NCI-H345 treated with DMSO at 0.1 percent for 48 hours (cell line): ENCODE measurements around the gene BLCAP.
"Not testable (repeated sequence)": the region's sequence is repeated elsewhere in the genome, so short reads cannot be mapped to it uniquely, and the experiment has no call there.

Source experiments
- DNase-seq: peaks from one replicate; lab custom pipeline; 2025; ENCODE audit not compliant: unreplicated experiment; lab: John Stamatoyannopoulos, UW

The BLCAP gene

GRCh38 chr20:37558306-37558705, 30.6 kb upstream of the BLCAP start:
- no peak for DNase-seq

DNA sequence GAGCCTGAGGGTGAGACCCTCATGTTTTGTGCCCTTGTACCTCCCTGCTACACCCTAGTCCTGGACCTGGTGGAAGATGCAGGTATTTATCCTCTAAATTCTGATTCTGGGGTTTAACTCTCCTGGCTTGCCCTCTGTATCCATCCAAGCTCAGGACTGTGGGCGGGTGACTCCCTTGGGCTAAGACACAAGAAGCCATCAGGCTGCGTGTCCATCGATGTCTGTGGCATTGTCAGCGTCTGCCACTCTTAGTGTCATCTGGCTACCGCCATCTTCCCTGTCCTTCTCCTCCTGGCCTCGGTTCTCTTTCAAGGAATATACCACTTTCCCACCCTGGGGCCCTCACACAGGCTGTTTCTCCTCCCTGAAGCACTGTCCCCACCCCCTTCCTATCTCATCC, 28.9 kb upstream of the BLCAP start:
- no peak for DNase-seq

DNA sequence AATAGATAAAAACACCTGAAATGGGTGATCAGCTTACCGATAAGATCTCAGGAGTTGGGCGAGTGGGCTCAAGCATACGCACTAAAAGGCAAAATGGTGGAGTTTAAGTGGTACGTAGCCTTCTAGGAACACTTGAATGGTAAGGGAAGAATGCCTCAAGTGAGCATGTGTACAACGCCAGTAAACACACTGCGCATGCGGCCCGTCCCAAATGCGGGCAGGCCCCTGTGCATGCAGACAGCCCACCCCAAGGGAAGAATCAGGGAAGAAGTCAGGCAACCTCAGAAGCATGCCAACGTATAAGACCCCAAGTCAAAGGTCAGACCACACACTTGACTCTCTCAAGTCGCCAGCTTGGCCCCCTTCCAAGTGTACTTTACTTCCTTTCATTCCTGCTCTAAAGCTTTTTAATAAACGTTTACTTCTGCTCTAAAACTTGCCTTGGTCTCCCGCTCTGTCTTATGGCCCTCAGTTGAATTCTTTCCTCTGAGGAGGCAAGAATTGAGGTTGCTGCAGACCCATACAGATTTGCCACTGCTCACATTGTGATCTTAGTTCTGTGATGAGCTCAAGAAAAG, 27.1 kb upstream of the BLCAP start:
- DNase-seq = not testable (repeated sequence)

GRCh38 chr20:37552415-37552814, 24.7 kb upstream of the BLCAP start:
- no peak for DNase-seq

- DNase-seq = not testable (repeated sequence)
These were observed 24.0 kb upstream of the BLCAP start for GRCh38 chr20:37551660-37552059.

GRCh38 chr20:37550101-37550920, 22.6 kb upstream of the BLCAP start:
- not testable (repeated sequence) for DNase-seq

GRCh38 chr20:37547912-37548311, 20.2 kb upstream of the BLCAP start:
- no peak for DNase-seq

DNA sequence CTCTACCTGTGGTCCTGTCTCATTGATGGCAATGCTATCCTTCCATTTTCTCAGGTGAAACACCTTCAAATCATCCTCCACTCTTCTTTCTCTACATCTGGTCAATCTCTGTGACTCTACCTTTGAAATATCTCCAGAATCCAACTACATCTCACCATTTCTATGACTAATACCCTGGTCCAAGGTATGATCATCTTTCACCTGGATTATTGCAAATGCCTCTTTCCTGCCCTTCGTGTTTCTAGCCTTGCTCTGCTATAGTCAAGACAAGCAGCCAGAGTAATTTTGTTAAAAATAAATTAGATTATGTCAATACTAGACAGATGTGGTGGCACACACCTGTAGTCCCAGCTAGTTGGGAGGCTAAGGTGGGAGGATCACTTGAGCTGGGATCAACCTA, 17.8 kb upstream of the BLCAP start:
- no peak for DNase-seq

GRCh38 chr20:37544386-37544785, 16.7 kb upstream of the BLCAP start:
- DNase-seq = no peak

DNA sequence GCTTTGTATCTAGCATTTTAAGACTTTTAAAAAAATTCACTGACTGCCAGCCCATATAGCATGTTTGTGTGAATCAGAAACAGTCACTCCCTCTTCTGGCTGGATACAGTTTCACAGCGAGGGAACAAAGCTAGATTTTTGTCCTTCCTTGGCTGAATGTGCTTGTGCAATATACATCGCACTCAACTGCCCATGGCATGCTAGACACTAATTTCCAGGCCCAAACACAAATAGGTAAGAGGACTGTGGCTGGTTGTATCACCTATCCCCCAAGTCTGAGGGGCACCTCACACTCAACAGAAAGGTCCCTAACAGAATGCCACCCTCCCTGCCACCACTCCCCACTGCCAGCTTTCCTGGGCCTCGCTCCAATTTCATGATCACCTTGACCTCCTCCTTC, 16.2 kb upstream of the BLCAP start:
- no peak for DNase-seq

GRCh38 chr20:37542281-37542680, 14.6 kb upstream of the BLCAP start:
- DNase-seq = no peak

GRCh38 chr20:37541326-37541725, 13.7 kb upstream of the BLCAP start:
- no peak for DNase-seq

GRCh38 chr20:37540838-37541237, 13.2 kb upstream of the BLCAP start:
- DNase-seq = not testable (repeated sequence)

GRCh38 chr20:37540001-37540400, 12.3 kb upstream of the BLCAP start:
- no peak for DNase-seq

- DNase-seq = no peak
These were observed 11.7 kb upstream of the BLCAP start for GRCh38 chr20:37539424-37539823.

- DNase-seq = no peak
These were observed 10.3 kb upstream of the BLCAP start for GRCh38 chr20:37538003-37538402.

- no peak for DNase-seq
These were observed 9.8 kb upstream of the BLCAP start for GRCh38 chr20:37537505-37537904.

DNA sequence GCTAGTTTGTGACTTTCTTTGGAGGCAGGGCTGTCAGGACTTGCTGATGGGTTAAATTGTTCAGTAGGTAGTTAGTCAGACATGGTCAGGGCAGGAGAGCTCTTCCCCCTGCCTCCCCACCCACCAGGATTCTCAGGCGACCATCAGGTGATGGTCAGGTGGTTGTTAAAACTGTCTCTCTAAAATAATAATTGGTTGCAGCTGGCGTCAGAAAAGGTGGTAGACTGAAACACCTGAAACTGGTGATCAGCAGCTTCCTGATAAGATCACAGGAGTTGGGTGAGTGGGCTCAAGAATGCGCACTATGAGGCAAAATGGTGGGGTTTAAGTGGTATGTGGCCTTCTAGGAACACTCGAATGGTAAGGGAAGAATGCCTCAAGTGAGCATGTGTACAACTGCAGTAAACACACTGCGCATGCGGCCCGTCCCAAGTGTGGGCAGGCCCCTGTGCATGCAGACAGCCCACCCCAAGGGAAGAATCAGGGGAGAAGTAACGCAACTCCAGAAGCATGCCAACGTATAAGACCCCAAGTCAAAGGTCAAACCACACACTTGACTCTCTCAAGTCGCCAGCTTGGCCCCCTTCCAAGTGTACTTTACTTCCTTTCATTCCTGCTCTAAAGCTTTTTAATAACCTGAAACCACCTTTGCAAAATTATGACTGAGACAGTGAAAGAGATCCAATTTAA, 7.9 kb upstream of the BLCAP start:
- no peak for DNase-seq

DNA sequence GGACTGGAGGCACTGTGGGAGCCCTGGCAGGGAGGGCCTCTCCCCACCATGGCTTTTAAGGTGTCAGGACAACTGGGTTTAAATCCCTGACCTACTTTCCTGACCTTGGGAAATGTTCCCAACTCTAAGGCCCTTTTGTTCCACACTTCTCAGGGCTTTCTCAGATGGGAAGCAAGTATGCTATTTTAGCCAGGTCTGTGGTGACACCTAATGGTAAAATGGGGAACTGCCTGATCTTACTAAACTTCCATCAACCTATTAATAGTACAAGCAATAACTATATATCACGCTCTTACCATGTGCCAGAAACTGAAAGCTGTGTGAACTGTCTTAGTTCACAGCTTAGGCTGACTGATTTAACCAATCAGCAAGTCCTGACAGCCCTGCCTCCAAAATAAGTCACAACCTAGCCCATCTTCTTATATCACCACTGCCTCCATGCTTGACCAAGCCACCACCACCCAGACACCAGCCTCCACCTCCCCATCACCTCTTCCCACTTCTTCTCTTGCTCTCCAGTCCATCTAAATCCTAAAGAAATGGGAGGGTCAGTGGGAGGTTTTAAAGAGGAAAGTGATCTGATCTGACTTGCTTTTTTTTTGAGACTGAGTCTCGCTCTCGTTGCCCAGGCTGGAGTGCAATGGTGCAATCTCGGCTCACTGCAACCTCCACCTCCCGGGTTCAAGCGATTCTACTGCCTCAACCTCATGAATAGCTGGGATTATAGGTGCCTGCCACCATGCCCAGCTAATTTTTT, 6.9 kb upstream of the BLCAP start:
- DNase-seq = peak; percentile 77

DNA sequence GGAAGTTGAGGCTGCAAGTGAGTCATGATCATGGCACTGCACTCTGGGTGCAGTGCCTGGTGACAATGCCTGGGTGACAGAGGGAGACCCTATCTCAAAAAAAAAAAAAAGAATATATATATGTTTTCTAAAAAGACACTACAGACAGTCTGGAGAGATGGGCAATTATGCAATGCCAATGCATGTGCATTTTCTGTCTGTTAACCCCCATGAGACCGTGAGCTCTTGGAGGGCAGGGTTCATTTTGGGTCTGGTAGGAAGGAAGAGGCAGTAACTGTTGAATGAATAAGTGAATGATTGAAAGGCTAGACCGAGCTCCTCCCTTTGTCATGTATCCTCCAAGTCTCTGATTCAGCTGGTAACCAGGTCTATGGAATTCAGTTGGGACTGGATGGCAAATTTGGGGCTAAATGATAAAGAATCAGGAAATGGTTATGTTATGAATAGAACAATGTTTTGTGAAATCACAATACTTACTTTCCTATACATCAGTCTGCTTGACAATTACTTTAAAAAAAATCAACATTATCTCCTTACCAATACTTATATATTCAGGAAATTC, 5.6 kb upstream of the BLCAP start:
- no peak for DNase-seq

- DNase-seq = no peak
These were observed 4.2 kb upstream of the BLCAP start for GRCh38 chr20:37531856-37532255.
